ENCODE data around the gene KIF3B.

KIF3B gene

GRCh38 chr20:32277361-32278198 is at the start of gene KIF3B:
TSS of gene KIF3B (plus strand) at chr20:32277651. CDS start at chr20:32309778, 32,127 bp downstream.
- TF ChIP-seq CTCF (IDR thresholded peaks at IDR 0.05; ENCODE audit: low read depth, low read length, missing control alignments), result no peak

GRCh38 chr20:32227744-32228688 is 49.4 kb upstream of the KIF3B start:
- no peak for DNase-seq (ENCODE audit: low read depth)
- no peak overlapping the region for H3K4me3 ChIP-seq (ENCODE audit: low read depth, low read length)
- no peak for TF ChIP-seq CTCF (IDR thresholded peaks at IDR 0.05; ENCODE audit: low read depth, low read length, missing control alignments)

More at GRCh38 chr20:32277361-32278198, at the start of gene KIF3B:
- DNase-seq (ENCODE audit: low read depth), result peak; percentile 86
- H3K4me3 ChIP-seq (ENCODE audit: low read depth, low read length), result peak within 1 kb of the TSS; percentile 100

GRCh38 chr20:32229251-32229747 is 48.2 kb upstream of the KIF3B start:
- no peak for DNase-seq (ENCODE audit: low read depth)
- no peak overlapping the region for H3K4me3 ChIP-seq (ENCODE audit: low read depth, low read length)
- TF ChIP-seq CTCF (IDR thresholded peaks at IDR 0.05; ENCODE audit: low read depth, low read length, missing control alignments), result no peak

- no peak overlapping the region for H3K4me3 ChIP-seq (ENCODE audit: low read depth, low read length)
- DNase-seq (ENCODE audit: low read depth), result no peak
- TF ChIP-seq CTCF (IDR thresholded peaks at IDR 0.05; ENCODE audit: low read depth, low read length, missing control alignments), result no peak
Observed at GRCh38 chr20:32230707-32231106, 46.7 kb upstream of the KIF3B start.

- DNase-seq (ENCODE audit: low read depth), result no peak
- TF ChIP-seq CTCF (IDR thresholded peaks at IDR 0.05; ENCODE audit: low read depth, low read length, missing control alignments), result no peak
- no peak overlapping the region for H3K4me3 ChIP-seq (ENCODE audit: low read depth, low read length)
Observed at GRCh38 chr20:32231245-32231644, 46.2 kb upstream of the KIF3B start.

- TF ChIP-seq CTCF (IDR thresholded peaks at IDR 0.05; ENCODE audit: low read depth, low read length, missing control alignments), result no peak
- H3K4me3 ChIP-seq (ENCODE audit: low read depth, low read length), result no peak overlapping the region
- no peak for DNase-seq (ENCODE audit: low read depth)
Observed at GRCh38 chr20:32231847-32232246, 45.6 kb upstream of the KIF3B start.

Measured in GM12864 (cell line).